ENCODE measurements around the gene ATP6V0B.

The ATP6V0B gene

DNA sequence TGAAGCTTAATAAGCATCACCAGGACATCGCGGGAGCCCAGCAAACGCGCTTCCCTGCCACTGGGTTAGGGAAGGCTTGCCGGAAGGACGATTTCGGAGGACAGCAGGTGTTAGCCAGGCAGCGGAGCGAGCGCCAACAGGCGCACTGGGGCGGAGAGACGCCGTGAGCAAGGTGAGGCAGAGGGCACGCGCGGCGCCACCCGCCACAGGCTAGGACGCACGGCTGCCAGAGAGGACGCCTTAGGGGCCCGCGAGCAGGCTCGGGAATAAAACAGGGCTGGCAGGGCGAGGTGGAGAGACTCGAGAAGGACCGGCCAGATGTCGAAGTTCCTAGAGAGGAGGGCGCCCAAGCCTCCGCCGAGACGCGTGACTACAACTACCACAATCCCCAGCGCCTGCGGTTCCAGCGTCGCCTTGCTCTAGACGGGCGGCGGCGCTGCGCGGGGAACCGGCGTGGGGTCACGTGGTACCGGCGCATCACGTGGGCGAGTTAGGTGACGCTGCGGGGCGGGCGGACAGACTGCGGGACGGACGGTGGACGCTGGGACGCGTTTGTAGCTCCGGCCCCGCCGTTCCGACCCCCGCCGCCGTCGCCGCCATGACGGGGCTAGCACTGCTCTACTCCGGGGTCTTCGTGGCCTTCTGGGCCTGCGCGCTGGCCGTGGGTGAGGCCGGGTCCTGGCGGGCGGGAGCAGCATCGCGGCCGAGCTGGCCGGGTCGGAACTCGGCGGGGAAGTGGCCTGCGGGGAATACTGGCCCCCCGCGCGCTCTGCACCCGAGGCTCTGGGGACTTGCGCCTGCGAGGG, at the start of gene ATP6V0B:
TSS of gene ATP6V0B (plus strand) at position 518 of the 806 bp plus-strand sequence. CDS start at position 599, 81 bp downstream.
- peak; percentile 98 for DNase-seq

DNA sequence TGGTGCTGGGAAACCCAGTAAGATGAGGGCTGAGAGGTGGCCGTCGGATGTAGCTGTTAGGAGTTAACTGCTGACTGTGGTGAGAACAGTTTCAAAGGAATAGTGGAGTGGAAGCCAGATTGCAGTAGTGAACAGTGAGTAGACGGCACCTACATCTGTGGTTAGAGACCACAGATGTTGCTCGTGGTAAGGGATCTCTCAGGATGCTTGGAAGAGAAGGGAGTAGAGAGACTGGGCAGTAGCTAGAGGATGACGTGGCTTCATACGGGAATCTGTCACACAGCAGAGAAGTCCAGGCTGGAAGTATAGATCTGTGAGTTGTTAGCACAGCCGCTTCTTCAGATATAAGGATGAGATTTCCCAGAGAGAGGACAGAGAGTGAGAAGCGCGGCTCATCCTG, 48.9 kb upstream of the ATP6V0B start:
- DNase-seq: no peak

DNA sequence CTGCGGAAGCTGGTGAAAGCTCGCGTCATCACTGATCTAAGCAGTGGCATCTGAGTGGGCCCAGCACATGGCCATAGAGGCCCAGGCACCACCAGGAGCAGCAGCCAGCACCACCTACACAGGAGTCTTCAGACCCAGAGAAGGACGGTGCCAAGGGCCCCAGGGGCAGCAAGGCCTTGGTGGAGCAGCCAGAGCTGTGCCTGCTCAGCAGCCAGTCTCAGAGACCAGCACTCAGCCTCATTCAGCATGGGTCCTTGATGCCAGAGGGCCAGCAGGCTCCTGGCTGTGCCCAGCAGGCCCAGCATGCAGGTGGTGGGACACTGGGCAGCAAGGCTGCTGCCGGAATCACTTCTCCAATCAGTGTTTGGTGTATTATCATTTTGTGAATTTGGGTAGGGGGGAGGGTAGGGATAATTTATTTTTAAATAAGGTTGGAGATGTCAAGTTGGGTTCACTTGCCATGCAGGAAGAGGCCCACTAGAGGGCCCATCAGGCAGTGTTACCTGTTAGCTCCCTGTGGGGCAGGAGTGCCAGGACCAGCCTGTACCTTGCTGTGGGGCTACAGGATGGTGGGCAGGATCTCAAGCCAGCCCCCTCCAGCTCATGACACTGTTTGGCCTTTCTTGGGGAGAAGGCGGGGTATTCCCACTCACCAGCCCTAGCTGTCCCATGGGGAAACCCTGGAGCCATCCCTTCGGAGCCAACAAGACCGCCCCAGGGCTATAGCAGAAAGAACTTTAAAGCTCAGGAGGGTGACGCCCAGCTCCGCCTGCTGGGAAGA, 44.4 kb upstream of the ATP6V0B start:
- no peak for DNase-seq

DNA sequence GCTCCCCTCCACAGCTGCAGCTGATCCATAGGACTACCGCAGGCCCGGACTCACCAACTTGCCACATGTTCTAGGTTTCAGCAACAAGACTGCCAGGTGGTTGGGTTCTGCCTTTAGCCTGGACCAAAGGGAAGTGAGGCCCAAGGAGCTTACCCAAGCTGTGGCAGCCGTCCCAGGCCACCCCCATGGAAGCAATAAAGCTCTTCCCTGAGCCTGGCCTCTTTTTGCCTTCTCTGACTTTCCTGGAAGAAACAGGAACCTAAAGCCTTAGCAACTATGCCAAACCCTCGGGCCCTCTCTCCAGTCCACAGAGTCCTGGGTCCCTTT, 43.8 kb upstream of the ATP6V0B start:
- DNase-seq: no peak

DNA sequence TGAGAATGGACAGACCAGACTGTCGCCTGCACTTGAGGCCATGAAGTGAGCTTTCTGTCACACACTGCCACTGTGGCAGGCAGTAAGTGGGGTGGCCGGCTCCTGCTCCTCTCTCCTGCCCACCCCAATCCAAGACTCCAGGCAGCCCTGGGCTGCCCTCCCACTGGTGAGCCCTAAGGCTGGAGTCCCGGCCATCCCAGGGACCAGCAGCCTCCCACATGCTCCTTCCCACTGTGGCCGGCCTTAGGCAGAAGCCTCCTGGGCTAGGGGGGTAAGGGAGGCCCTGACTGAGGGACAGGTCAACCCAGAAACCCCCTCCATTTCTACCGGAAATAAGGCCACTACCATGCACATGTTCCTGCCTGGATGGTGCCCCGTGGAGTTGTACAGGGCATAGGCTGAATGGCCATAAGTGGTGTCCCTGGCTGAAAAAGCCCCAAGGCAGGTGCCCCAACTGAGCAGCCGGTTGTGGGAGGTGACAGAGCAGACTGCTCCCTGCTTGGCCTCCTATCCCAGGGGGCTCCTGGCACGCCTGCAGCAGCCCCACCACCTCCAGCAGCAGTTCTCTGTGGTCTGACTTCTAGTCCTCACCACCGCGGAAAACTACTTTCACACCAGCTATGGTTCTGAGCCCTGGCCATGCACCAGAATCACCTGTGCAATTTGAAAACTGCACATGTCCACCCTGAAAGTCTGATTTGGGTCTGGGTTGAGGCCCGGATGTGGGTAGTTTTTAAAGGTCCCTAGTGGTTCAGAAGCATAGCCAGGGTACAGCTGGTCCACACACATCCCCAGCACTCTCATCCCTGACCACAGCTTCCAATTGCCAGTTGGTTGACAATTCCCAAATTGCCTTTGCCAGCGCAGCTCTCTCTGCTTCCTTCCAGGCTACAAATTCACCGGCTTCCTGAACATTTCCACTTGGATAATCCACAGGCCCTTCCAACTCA, 42.8 kb upstream of the ATP6V0B start:
- DNase-seq: no peak

DNA sequence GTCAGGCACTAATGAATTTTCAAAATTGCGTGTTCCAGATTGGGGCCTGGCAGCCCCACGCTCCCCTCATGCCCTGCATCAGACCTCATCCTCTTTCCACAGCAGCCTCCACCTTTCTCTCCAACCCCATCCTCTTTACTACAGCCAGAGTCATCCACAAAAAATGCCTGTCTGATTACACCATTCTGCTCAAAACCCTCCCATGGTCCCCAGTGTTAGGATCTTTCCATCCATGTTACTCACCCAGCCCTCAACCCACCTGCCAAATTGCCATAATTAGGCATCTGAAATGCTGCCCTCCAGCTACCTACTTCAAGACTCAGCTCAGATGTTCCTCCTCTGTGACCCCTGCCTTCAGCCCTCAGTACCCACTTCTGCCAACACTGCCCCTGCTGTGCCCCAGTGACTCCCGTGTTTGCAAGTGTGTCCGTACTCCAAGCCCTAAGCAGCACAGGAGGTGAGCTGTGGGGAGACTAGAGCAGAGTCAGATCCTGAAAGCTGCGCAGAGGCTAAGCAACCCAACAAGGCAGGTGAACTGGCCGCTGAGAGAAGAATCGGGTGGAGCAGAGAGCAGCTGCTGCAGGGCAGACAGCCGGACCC, 41.9 kb upstream of the ATP6V0B start:
- no peak for DNase-seq

DNA sequence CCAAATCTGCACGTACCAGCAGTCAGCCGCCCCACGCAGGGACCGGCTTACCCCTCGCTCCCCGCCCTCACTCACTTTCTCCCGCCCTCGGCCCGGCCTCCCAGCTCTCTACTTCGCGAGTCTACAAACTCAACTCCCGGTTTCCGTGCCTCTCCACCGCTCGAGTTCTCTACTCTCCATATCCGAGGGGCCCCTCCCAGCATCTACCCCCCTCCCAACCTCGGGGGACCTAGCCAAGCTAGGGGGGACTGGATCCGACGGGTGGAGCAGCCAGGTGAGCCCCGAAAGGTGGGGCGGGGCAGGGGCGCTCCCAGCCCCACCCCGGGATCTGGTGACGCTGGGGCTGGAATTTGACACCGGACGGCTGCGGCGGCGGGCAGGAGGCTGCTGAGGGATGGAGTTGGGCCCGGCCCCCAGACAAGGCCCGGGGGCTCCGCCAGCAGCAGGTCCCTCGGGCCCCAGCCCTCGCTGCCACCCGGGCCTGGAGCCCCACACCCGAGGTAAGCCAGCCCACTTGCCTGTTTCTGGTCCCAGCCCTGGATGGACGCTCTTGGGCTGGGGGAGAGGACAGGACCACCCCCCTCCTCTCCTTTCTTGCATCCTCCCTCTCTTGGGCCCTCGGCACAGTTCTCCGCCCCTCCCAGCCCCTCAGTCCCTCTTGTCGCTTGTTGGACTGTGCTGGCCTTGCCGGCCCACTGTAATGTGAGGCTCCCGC, 41.2 kb upstream of the ATP6V0B start, which contains the start of gene ARTN:
TSS of gene ARTN (plus strand) at position 416 of the 715 bp plus-strand sequence. CDS start 1,856 bp downstream, outside the sequence.
- DNase-seq: peak; percentile 52

DNA sequence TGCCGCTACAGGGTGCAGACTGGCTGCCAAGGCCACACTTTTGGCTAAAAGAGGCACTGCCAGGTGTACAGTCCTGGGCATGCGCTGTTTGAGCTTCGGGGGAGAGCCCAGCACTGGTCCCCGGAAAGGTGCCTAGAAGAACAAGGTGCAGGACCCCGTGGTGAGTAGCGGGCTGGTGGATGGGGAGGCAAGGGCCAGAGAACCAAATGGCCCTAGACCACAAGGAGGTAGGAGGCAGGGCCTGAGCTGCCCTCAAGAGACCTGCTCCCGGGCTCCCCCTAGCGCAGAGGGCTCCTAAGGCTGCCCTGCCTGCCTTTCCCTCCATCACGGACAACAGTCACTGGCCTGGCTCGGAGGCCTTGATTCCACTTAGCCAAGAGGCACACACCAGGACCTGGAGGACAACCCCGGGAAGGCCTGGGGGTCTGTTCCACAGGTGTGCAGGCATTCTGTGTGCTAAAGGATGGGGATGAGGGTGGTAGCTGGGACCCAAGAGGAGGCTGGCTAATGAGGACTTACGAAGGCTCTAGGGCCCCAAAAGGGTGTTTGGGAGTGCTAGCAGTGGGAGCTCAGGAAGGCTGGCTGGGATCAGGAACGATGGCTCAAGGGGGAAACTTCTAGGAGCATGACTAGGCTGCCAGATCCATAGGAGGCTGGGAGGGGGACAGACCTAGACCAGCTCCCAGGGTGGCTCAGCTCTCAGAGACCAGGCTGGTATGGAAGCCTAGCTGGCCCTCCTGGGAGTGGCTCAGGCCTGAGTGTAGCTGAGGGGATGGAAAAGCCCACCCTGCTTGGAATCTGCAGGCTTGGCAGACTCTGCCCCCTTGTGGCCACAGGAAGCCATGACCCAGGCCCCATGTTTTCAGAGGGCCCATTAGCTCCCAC, 40.4 kb upstream of the ATP6V0B start:
- DNase-seq: peak; percentile 52

DNA sequence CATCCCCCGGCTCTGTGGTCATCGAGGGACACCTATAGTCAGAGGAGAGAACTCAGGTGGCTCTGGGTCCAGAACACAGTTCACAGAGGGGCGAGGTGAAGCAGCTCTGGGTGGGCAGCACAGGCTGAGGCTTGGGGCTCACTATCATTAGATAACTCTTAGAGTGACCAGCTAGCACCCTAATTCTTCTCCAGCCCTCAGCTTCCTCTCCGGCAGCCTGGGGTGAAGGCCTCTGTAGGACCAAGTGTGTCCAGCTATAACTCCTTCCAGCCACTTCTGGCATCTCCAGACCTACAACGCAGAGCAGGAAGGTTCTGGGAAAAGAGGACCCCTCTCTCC, 39.8 kb upstream of the ATP6V0B start:
- DNase-seq: no peak

DNA sequence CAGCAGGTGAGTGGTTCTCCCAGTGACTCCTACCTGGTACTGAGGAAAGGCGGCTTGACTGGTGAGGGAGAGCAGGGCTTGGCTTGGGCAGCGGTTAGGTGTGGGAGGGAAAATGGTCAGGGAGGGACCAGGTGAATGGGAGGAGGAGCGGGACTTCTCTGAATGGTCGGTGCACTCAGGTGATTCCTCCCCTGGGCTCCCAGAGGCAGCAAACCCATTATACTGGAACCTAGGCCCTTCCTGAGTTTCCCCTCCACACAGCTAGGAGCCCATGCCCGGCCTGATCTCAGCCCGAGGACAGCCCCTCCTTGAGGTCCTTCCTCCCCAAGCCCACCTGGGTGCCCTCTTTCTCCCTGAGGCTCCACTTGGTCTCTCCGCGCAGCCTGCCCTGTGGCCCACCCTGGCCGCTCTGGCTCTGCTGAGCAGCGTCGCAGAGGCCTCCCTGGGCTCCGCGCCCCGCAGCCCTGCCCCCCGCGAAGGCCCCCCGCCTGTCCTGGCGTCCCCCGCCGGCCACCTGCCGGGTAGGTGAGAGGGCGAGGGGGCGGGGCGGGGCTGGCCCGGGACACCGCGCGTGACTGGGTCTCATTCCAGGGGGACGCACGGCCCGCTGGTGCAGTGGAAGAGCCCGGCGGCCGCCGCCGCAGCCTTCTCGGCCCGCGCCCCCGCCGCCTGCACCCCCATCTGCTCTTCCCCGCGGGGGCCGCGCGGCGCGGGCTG, 38.9 kb upstream of the ATP6V0B start:
- DNase-seq: no peak

DNA sequence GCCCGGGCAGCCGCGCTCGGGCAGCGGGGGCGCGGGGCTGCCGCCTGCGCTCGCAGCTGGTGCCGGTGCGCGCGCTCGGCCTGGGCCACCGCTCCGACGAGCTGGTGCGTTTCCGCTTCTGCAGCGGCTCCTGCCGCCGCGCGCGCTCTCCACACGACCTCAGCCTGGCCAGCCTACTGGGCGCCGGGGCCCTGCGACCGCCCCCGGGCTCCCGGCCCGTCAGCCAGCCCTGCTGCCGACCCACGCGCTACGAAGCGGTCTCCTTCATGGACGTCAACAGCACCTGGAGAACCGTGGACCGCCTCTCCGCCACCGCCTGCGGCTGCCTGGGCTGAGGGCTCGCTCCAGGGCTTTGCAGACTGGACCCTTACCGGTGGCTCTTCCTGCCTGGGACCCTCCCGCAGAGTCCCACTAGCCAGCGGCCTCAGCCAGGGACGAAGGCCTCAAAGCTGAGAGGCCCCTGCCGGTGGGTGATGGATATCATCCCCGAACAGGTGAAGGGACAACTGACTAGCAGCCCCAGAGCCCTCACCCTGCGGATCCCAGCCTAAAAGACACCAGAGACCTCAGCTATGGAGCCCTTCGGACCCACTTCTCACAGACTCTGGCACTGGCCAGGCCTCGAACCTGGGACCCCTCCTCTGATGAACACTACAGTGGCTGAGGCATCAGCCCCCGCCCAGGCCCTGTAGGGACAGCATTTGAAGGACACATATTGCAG, 38.2 kb upstream of the ATP6V0B start:
- no peak for DNase-seq

DNA sequence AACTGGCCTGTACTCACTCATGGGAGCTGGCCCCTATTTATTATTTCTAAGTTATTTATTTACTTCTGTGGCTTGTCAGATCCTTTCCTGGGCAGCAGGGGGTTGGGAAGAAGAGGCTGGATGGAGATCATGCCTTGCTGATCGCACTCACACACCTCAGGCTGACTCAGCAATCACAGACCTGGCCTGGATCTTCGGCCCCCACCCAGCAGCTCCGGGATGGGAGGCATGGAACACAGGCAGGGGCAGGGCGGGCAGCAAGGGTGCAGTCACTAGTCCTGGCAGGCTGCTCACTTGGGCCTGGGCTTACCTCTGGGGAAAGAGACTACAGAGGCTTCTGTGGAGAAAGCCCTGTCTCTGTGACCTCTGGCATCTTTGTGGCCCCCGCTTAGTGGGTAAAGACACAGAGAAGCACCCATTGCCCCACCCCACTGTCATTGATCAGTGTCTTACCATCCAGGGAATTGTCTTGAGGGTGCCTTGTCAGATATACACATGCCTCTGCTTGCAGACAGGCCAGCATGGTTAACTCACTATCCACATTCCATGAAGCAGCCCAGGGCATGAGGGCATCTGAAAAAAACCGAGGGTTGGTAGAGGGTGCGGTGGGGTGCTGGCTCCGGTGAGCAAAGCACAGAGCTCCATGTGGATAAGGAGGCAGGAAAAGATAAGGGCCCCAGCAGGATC, 37.4 kb upstream of the ATP6V0B start:
- DNase-seq: no peak

DNA sequence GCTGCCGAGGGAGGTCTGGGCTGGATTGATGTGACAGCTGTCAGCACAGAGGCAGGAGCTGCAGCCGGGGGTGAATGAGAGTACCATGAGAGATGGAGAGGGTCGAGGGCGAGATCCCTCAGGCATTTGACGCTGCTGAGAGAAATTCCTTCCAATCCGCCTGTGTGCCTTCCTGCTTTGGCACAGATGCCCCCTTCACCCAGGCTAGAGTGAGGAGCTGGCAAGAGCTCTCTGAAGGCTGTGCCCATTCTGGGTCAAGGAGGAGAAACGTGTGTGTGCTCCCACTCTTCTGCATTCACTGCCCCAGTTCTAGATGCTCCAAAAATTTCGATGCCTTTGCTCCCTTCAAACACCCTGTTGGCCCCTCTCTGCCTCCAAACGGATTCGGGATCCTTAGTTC, 36.4 kb upstream of the ATP6V0B start:
- no peak for DNase-seq

DNA sequence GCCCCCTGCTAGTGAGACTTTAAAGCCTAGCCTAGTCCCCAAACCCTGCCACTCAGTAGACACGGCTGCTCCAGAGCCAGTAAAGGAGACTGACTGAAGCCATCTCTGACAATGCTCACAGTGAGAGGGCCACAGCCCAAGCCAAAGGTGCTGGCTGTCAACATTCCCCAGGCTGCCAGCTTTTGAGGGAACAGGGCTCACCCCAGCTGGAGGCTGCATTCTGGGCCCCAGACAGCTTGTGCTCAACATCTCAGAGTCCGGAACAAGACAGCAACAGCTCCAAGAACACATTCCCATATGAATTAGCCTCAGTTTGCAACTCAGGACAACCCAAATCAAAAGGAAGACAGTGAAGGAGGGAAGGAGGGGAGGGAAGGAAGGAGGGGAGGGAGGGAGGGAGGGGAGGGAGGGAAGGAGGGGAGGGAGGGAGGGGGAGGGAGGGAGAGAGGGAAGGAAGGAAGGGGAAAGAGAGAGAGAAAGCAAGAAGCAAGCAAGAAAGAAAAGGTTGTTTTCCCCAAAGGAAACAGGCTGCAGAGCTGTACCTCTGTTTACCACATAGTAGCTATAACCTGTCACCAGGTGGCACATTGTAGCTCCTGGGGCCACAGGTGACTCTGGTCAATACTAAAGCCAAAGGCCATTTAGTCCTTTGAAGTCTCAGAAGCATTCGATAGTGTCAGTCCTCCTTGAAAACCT, 35.7 kb upstream of the ATP6V0B start:
- DNase-seq: no peak

DNA sequence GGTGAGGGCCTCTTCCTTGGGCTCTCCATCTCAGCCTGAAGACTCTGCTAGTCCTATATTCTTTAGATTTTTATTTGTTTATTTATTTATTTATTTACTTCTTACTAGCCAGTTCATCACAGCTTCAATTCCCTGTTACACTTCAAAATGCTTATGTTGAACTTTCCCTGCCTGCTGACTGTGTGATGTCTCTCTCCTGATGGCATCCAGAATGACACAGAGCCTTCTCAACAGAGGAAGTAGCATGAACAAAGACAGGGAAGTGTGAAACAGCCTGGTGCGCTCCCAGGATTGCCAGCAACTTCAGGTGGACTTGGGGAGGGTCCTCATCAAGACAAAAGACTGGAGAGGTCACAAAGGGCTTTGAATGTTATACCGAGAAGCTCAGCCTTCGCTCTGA, 32.3 kb upstream of the ATP6V0B start:
- no peak for DNase-seq

DNA sequence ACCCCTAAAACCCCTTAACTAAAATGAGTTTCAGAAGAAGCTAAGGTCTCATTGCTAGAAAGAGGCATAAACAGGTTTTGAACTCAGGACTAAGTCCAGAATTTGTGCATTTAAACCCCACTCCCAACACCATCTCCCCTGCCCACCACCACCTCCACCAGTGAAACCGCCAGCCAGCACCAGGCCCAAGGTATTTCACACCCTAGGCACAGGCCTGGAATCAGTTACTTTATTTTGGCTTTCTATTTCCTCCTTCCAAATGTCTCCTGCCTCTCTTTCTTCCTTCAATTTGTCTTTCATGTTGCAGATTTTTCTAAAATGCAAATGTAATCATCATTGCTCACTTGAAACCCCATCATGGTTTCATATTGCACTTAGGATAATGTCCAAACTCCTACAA, 29.9 kb upstream of the ATP6V0B start:
- no peak for DNase-seq

DNA sequence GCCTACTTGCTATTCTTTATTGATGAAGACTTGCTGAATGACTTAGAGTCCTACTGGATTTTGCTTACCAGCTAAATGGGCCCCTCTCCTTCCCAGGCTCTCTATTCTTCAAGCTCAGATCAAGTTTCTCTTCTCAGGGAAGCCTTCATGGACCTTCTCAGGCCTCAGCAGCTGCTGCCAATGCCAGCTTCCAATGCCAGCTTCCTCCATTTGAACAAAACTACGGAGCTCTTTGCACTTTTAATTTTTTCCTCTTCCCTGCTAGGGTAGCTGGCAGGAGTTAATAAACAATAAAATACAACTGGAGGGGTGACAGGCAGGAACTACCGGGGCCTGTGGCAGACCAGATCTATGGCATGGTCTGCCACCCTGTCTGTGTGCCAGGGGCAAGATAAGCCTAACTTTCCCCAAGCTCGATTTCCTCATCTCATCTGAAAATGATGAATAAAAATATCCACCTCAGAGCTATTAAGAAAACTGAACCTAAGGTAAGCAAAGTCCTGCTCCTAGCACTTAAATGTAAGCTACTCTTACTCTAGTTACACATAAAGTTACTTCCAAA, 29.0 kb upstream of the ATP6V0B start:
- DNase-seq: no peak
